Measurements from ENCODE around the gene MOCOS. TPM values are rescaled to one million over a fixed set of nuclear protein-coding genes. Genes with fewer than 3 reads are reported as not detected.

Gene MOCOS
- total and polyA plus RNA-seq, 2 of the 13 experiments (the other 11 are each of a cell fraction or from before 2014, with no cell fraction given): 7.7 to 15.4 TPM

- Histone ChIP-seq H3K36me3 (replicated peaks in 1 of 2; ENCODE audit: control insufficient read depth in 1 of 2, insufficient read depth in 2 of 2, low read length in 2 of 2) (peaks cover 12 to 27% of the 10 kb centered on the region in 2 experiments), H3K9me3 (ENCODE audit: low read length) (no peaks in the 10 kb centered on the region), H3K79me2 (ENCODE audit: insufficient read depth, low read length) (no peaks in the 10 kb centered on the region), H2AFZ (ENCODE audit: low read length) (no peak overlapping the region), H3K4me1 (ENCODE audit: insufficient read depth, low read length) (peaks cover 72% of the 10 kb centered on the region), H3K4me2 (ENCODE audit: low read depth, low read length) (peak overlapping the region; percentile 54), H4K20me1 (ENCODE audit: insufficient read depth, low read length) (no peaks in the 10 kb centered on the region), H3K4me3 (replicated peaks in 1 of 3; ENCODE audit: insufficient read depth in 1 of 3, low read depth in 2 of 3, low read length in 3 of 3) (no peak overlapping the region; a peak in 1 of 6 replicates), H3K9ac (ENCODE audit: insufficient read depth, low read depth, low read length) (peak overlapping the region; percentile 65), H3K27ac (ENCODE audit: extremely low read length, insufficient read depth, low read length) (peak overlapping the region; percentile 87), H3K27me3 (ENCODE audit: control insufficient read depth in 1 of 2, insufficient read depth in 2 of 2, low read length in 2 of 2) (no peaks in the 10 kb centered on the region; a peak in 1 of 5 replicates)
- CTCF ChIA-PET (ENCODE audit: low intra/inter-chr PET ratio, low total read pairs): no interaction called here
- POLR2A ChIA-PET: interaction anchor here (0.8 to 4.5 kb wide), 7 partner anchors 10 to 97 kb away, joined by 3 to 103 read pairs (median 4); partner anchors contain the start of genes ELP2, MOCOS and SLC39A6
- intact Hi-C loops (cut with micrococcal nuclease; ENCODE audit: unreplicated experiment): no loop called here
- in situ Hi-C loops (cut with HindIII; ENCODE audit: extremely low pct_ligation_motif_present, low pct_unique_long_range_greater_than_20kb): no loop called here
- peak; percentile 98 for FAIRE-seq
- 0% methylated on average over 1 of the region's 2 CpGs for WGBS (ENCODE audit: low lambda C conversion rate)
- DNase-seq (ENCODE audit: low spot score): peak; percentile 98
- peak; percentile 94 for ATAC-seq
- BruUV-seq (replicated peaks): no TSS peak
- TF ChIP-seq REPIN1 (CRISPR knock-in tag; IDR thresholded peaks at IDR 0.05; ENCODE audit: borderline replicate concordance, low read depth): peak; percentile 71; the same call in 1 of the 2 replicates
- TF ChIP-seq TERF1 (CRISPR knock-in tag; IDR thresholded peaks at IDR 0.05): no peak
- TF ChIP-seq ZMYM2 (CRISPR knock-in tag; IDR thresholded peaks at IDR 0.05): peak; percentile 73
- no peak for TF ChIP-seq ZBTB40 (IDR thresholded peaks at IDR 0.05)
- TF ChIP-seq ZBTB40 (CRISPR knock-in tag; IDR thresholded peaks at IDR 0.05): peak; percentile 41; the same call in 1 of the 2 replicates
- no peak for TF ChIP-seq CREB3 (CRISPR knock-in tag; IDR thresholded peaks at IDR 0.05)
- peak; percentile 78; the same call in 1 of the 2 replicates for TF ChIP-seq PRDM10 (CRISPR knock-in tag; IDR thresholded peaks at IDR 0.05; ENCODE audit: low read depth)
- TF ChIP-seq KDM4B (CRISPR knock-in tag; IDR thresholded peaks at IDR 0.05): peak; percentile 66; the same call in 1 of the 2 replicates
- no peak for TF ChIP-seq CENPT (CRISPR knock-in tag; IDR thresholded peaks at IDR 0.05; ENCODE audit: low read depth)
These were observed 11.1 kb upstream of the MOCOS start for GRCh38 chr18:36176177-36176584.
